GM21367 (cell line): Measurements from ENCODE around the gene CUL5.
"Not testable (repeated sequence)": the region's sequence is repeated elsewhere in the genome, so short reads cannot be mapped to it uniquely, and the experiment has no call there.

Experiments used
- ATAC-seq: cut with Tn5 transposase; IDR thresholded peaks from one replicate; pipeline ENCODE4 v1.9.1; 2021; ENCODE audit not compliant: unreplicated experiment

The CUL5 gene

DNA sequence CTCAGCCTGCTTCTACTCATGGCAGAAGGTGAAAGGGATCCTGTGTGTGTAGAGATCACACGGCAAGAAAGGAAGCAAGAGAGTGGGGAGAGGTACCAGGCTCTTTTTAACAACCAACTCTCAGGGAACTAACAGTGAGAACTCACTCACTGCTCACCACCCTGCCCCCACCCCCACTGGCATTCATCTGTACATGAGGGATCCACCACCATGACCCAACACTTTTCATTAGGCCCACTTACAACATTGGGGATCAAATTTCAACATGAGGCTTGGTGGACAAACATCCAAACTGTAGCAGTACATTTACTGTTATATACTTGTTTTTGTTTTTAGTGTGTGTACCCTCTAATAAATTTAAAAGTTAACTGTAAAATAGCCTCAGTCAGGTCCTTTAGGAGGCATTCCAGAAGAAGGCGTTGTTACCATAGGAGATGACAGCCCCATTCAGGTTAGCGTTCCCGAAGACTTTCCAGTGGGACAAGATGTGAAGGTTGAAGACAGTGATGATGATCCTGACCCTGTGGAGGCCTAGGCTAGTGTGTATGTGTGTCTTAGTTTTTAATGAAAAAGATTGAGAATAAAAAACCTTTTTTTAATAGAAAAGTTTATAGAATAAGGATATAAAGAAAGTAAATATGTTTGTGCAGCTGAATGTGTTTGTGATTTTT, 11.3 kb downstream of the CUL5 start:
- ATAC-seq: no peak

DNA sequence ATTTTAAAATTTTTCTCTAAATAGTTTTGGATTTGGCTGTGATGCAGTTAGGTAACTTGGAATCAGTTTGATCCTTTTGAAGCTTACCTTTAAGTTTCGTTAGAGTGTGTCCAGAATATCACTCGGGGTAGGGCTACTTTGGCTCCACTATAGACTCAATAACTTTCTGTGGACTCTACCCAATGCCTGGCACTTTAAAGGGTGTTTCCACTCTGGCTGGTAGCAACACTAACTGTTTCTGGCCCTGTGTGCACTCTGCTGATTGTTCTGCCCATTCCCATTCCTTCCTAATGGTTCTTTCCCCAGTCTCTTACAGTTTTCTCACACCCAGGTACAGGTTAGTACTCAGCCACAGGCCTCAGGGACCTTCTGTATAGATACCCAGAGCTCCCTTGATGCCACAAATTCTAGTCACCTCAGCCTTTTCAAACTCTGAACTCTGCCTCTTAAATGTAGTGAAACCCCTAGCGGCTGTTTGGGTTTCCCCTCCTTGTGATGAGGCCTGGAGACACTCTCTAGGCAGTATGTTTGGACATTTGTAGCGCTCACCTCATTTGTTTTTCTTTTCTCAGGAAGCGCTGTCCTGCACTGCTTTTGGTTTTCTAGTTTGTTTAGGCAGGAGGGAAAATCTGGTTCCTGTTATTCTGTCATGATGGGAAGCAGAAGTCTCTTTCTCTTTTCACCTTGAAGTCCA, 16.8 kb downstream of the CUL5 start:
- peak; percentile 92 for ATAC-seq

DNA sequence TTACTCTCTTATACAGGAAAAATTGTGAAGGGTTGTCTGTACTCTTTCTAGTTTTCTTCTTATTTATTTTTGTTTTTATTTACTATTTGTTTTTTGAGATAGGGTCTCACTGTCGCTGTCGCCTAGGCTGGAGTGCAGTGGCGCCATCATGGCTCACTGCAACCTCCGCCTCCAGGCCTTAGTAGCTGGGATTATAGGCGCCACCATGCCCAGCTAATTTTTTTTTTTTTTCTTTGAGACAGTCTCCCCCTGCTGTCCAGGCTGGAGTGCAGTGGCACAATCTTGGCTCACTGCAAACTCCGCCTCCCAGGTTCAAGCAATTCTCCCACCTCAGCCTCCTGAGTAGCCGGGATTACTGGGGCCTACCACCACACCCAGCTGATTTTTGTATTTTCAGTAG, 18.4 kb downstream of the CUL5 start:
- ATAC-seq: no peak

DNA sequence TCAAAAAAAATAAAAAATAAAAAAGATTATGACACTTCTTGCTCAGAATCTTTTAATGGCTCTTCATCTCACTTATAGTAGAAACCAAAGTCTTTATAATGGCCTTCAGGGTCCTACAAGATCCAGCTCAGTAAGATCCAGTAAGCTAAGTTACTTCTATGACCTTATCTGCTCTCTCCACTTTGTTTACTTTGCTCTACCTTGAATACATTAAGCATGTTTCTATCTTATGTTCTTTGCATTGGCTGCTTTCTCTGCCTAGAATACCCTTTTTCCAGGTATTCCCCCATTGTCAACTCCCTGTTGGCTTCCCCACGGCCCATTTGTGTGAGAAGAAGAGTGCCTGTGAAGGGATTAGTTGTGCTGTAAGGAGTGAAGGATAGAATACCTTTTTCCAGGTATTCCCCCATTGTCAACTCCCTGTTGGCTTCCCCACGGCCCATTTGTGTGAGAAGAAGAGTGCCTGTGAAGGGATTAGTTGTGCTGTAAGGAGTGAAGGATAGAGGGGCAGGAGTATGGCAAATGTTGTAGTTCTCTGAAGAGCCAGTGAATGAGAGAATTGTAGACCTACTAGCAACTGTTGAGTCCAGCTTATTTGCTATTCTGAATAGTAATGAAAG, 20.2 kb downstream of the CUL5 start:
- ATAC-seq: not testable (repeated sequence)

GRCh38 chr11:108031604-108032003, 22.9 kb downstream of the CUL5 start:
- not testable (repeated sequence) for ATAC-seq

GRCh38 chr11:108032800-108033199, 24.1 kb downstream of the CUL5 start:
- no peak for ATAC-seq

DNA sequence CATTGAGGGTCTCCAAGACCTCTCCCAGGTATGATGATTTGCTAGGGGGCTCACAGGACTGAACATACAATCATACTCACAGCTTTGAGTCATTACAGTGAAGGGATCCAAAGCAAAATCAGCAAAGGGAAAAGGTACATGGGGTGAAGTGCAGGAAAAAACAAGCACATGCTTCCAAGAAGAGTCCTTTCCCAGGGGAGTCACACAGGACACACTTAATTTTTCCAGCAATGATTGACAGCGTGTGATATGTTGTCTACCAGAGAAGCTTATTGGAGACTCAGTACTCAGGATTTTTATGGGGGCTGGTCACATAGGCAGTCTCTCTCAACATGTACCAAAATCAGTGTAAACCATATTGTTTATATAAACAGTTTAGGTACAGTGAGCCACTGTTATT, 25.3 kb downstream of the CUL5 start:
- ATAC-seq: no peak

DNA sequence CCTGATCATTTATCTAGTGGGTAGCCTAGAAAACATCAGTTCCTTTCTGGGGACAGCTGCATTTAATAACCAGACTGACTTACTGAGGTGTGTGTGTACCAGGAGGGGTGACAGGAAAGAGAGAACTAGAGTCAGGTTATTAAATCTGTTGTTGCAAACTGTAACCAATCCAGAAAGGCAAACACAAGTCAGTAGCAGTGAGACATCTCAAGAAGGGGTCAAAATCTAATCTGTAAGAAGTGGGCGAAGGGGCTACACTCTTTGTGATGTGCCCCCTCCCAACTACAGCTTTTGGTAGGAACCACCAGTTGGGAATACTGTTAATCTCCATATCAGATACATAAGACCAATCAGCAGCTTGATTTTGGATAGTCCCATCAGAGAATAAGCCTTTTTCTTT, 26.3 kb downstream of the CUL5 start:
- ATAC-seq: no peak

DNA sequence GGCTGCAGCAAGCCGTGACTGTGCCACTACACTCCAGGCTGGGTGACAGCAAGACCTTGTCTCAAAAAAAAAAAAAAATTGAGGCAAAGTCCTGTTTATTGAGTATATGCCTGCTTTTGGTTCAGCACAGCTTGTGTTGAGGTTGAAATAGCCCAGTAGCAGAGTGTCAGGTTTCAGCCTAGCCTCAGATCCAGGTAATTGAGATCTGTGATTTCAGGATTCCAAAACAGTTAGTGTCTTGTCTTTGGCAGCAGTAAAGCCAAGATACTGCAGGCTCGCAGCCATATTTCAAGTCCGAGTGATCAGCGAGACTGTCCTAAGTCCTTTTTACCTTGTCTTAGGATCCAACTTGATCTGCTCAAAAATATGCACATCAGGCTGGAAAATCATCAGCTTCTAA, 27.0 kb downstream of the CUL5 start:
- no peak for ATAC-seq

- no peak for ATAC-seq
Observed at GRCh38 chr11:108037211-108037610, 28.5 kb downstream of the CUL5 start.

GRCh38 chr11:108037636-108038035, 28.9 kb downstream of the CUL5 start:
- ATAC-seq: no peak

DNA sequence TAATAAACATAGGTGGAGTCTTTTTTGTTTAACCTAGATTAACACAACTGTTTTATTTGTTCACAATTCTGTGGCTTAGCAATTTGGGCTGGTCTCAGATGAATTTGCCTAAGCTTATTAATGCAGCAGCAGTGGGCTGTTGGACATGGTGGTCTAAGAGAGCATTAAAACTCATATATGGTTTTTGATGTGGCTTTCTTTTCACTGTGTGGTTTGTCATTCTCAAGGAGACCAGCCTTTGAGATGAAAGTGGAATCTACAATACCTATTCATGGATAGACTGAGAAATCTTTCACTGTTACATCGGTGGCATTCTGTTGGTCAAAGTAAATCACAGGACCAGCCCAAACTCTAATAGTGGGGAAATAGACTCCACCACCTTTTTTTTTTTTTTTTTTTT, 39.6 kb downstream of the CUL5 start:
- no peak for ATAC-seq

DNA sequence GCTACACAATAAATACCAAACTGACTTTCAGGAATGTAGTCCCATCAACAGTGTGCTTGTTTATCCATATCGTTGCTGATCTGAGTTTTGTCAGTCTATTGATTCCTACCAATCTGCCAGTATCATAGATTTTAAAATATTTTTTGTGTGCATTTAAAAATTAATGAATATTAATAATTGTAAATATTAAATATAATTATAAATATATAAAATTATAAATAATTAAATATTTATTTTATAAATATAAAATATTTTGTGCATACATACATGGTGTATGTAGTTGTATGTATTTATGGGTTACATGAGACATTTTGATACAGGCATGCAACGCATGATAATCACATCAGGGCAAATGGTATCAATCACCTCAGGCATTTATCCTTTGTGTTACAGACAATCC, 53.6 kb downstream of the CUL5 start:
- ATAC-seq: no peak

DNA sequence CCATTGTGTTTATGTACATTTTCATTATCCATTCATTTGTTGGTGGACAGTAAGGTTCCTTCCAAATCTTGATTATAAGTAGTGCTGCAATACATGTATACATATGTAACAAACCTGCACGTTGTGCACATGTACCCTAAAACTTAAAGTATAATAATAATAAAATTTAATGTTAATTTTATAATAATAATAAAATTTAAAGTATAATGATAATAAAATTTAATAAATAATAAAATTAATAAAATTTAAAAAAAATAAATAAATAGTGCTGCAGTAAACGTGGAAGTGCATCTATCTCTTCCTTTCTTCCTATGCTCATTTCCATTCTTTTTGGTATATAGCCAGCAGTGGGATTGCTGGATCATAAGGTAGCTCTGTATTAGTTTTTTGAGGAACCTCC, 54.7 kb downstream of the CUL5 start:
- ATAC-seq: no peak

DNA sequence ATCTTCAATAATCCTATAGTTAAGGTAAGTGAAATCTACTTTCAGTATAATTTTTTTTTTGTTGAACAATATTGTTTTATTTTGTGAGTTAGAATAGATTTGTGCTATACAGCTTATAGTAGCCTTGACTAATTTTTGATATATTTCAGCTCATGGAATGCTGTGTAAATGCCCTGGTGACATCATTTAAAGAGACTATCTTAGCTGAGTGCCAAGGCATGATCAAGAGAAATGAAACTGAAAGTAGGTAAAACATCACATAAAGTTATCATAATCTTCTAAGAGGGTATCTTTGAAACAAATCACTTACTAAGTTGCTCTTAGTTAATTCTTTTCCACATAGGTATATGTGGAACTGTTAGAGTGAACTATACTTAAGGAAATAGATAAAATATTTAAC, 61.2 kb downstream of the CUL5 start:
- no peak for ATAC-seq

GRCh38 chr11:108084811-108085210, 76.1 kb downstream of the CUL5 start:
- ATAC-seq: no peak

GRCh38 chr11:108085672-108086071, 77.0 kb downstream of the CUL5 start:
- ATAC-seq: no peak

- no peak for ATAC-seq
Observed at GRCh38 chr11:108092134-108092533, 83.4 kb downstream of the CUL5 start.

DNA sequence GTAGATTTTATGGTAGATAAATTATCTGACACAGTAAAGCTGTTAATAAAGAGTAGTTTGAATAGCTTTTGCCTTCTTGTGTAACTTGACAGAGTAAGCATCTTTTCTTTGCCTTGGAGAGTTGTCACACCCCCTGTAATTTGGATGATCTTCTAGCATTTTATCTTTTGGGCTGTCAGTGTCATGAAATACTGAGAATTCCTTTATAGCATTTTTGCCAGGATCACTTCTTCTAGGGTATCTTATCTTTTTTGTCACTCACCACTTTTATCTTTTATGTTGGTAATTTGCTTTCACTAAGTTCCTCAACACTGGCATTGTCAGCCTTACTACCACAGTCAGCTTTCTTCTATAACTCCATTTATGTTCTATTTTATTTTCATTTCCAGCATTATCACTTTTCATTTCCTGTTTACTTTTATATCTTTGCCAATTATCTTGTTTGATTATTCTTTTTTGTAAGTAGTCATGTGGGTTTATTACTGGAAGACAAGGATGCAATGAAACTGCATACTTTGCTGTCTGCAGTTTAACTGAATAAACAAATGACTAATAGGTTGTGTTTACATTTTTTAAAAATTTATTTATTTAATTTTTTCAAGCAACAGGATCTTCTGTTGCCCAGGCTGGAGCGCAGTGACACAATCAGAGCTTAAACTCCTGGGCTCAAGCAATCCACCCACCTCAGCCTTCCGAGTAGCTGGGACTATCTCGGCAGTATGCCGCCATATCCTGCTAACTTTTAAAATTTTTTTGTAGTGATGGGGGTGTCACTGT, 84.6 kb downstream of the CUL5 start:
- ATAC-seq: no peak

- ATAC-seq: no peak
Observed at GRCh38 chr11:108097179-108097578, 88.5 kb downstream of the CUL5 start.

GRCh38 chr11:108101090-108101775, 92.5 kb downstream of the CUL5 start:
- no peak for ATAC-seq
